Thymus (tissue), 11 donors: Measurements from ENCODE around the gene IL11. TPM values are rescaled to one million over a fixed set of nuclear protein-coding genes. Genes with fewer than 3 reads are reported as not detected.

Source experiments
- DNase-seq, 9 donors: peaks; one replicate each; pipeline ENCODE4 v3.0.0-alpha.2; 2013; ENCODE audit warnings: low spot score in 9 of 9, low read depth in 6 of 9, missing footprints in 1 of 9
- H3K27ac ChIP-seq, 2 donors: one replicate each; pipeline ENCODE4 v1.5.1; 2013; ENCODE audit warnings: control low read depth in 1 of 2, low read depth in 1 of 2, low read length in 1 of 2, mild to moderate bottlenecking in 1 of 2, moderate library complexity in 1 of 2
- H3K27me3 ChIP-seq, 2 donors: one replicate each; pipeline ENCODE4 v1.5.1; 2013; ENCODE audit warnings: low read length in 1 of 2; ENCODE audit not compliant: control insufficient read depth in 2 of 2, insufficient read depth in 1 of 2
- H3K36me3 ChIP-seq, 2 donors: one replicate each; pipeline ENCODE4 v1.5.1; 2013; ENCODE audit warnings: low read length in 1 of 2, mild to moderate bottlenecking in 1 of 2, moderate library complexity in 1 of 2; ENCODE audit not compliant: control insufficient read depth in 2 of 2, insufficient read depth in 2 of 2
- H3K4me1 ChIP-seq, 2 donors: one replicate each; pipeline ENCODE4 v1.5.1; 2013; ENCODE audit warnings: low read length in 2 of 2; ENCODE audit not compliant: control insufficient read depth in 2 of 2, insufficient read depth in 2 of 2
- H3K4me3 ChIP-seq, 2 donors: one replicate each; pipeline ENCODE4 v1.5.1; 2013; ENCODE audit warnings: low read length in 2 of 2, control low read depth in 1 of 2, mild to moderate bottlenecking in 1 of 2
- H3K9me3 ChIP-seq, 2 donors: one replicate each; pipeline ENCODE4 v1.5.1; 2013; ENCODE audit warnings: low read length in 1 of 2, mild to moderate bottlenecking in 1 of 2; ENCODE audit not compliant: control insufficient read depth in 2 of 2, insufficient read depth in 1 of 2
- WGBS: extraction: QIAGEN DNeasy Blood & Tissue Kit; methylation state at CpG from one replicate; pipeline ENCODE4 v1.1.7; 2013; 5-methylcytosine and 5-hydroxymethylcytosine counted together
- polyA plus RNA-seq: library from polyadenylated mRNA; stranded (reverse); fragments of 200-250 nt; gene quantifications from one replicate; pipeline ENCODE4 v1.2.3, GENCODE V29; 2013
- total RNA-seq: library from RNA; stranded (reverse); fragments of 120-200 nt; gene quantifications from one replicate; pipeline ENCODE4 v1.2.4, GENCODE V29; 2013
- donor health status: healthy.

The IL11 gene
- total and polyA plus RNA-seq, 2 donors = 0.38 to 1.5 TPM

DNA sequence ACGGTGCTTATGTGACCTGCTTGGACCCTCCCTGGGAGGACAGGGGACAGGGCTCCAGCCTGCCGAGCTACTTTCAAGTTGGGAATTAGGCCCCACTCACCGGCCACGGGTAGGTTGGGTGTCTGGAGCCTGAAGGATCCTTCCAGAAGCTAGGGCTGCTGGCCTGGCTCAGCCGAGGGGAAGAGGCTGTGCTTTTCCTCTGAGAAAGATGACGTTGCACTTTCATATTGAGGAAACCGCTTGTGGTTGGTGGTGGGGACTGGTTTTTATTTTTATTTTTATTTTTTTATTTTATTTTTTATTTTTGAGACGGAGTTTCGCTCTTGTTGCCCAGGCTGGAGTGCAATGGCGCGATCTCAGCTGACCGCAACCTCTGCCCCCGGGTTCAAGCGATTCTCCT is 45.1 kb downstream of the IL11 start, which contains the start of gene TMEM150B:
Gene TMEM150B, minus strand, starts transcription at position 170 of the 400 bp plus-strand sequence. CDS start 4,305 bp downstream, outside the sequence.
- H3K4me3 ChIP-seq = no peak within 1 kb of the TSS
- no peaks in the 10 kb centered on the region for H3K27me3 ChIP-seq
- no peaks in the 10 kb centered on the region for H3K9me3 ChIP-seq
- peaks cover 0 to 19% of the 10 kb centered on the region in 2 donors for H3K4me1 ChIP-seq
- WGBS = 55% methylated on average over 14 of the region's 14 CpGs
- no peaks in the 10 kb centered on the region for H3K36me3 ChIP-seq
- H3K27ac ChIP-seq = peak within 1 kb of the TSS; percentile 5 to 17
- no peak for DNase-seq

DNA sequence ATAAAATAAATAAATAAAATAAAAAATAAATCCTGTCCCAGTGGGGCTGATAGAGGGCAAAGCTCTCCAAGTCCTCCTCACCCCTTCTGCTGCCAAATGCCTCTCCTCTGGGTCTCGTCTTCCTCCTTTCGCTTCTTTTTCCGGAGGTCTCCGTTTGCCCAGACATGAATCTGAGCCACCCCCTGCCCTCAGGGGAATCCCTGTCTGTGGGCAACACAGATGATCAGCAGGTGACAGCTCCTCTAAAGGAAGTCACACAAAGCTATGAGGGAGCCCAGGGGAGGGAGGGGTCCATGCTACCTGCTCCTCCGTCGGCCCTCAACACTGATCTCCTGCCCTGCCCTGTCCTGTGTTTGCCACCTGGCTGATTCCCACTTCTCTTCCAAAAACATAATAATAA is 45.6 kb downstream of the IL11 start:
- Histone ChIP-seq H3K27me3 (no peaks in the 10 kb centered on the region), H3K9me3 (no peaks in the 10 kb centered on the region), H3K27ac (peak overlapping the region; percentile 5 to 17), H3K36me3 (no peaks in the 10 kb centered on the region), H3K4me1 (peaks cover 0 to 19% of the 10 kb centered on the region in 2 donors), H3K4me3 (no peak overlapping the region)
- WGBS = 96% methylated on average over 6 of the region's 6 CpGs
- DNase-seq = no peak

DNA sequence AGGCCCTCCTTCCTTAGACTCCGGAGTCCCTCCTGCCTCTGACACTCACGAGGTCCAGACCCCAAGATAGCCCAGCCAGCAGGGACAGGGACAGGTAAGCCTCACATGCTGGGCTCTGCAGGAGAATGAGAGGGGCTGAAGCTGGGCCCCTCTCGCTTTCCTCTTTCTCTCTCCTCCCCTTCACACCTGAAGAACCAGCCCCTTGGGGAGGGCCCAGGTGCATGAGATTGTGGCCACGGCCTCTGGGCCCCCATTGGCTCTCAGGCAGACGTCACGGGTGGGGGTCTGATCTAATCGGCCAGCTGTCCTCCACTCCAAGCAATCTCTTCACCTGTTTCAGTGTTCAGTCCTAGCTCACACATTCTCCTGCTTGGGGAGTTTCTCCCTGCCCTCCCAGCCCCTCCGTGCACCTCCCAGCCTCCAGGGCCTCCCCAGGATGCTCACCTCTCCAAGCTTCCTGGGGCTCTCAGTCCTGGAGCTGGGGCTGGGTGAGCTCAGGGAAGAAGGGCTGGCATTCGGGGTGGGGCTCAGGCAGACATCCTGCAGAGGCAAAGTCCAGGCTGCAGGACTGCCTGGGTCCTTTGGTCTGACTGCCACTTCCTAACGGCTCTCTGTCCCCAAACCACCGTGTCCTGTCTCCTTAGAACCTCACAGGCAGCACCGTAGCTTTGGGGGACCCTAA is 47.9 kb downstream of the IL11 start:
- Histone ChIP-seq H3K9me3 (no peaks in the 10 kb centered on the region), H3K27ac (no peak overlapping the region), H3K36me3 (no peaks in the 10 kb centered on the region), H3K4me1 (peaks cover 0 to 19% of the 10 kb centered on the region in 2 donors), H3K4me3 (no peak overlapping the region), H3K27me3 (no peaks in the 10 kb centered on the region)
- WGBS = 60% methylated on average over 12 of the region's 12 CpGs
- DNase-seq = no peak

DNA sequence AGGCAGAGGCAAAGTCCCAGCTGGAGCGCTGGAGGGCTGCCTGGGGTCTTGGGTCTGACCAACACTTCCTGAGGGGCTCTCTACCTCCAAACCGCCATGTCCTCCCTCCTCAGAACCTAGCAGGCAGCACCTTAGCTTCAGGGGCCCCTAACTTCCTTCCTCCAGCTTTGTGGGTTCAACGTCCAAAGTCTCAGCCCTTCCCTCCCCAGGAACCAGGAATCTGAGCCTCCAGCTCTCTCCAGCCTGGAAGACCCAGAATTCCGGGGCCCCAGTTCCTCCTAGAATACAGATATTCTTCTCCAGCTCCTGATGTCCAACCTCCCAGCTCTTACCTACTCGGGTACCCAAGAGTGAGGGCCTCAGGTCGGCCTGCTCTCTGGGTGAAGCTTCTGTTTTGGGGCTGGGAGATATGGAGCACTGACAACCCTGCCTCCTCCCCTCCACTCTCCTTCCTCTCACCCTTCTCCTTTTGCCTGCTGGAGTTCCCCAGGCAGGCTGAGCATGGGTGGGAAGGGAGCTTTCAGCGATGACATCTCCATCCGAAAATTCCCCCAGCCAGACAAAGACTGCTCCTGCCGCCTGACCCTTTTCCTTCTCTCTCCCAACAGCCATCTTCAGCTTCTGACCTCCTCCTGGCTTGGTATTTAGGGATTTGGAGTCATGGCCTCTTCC is 48.7 kb downstream of the IL11 start:
- no peaks in the 10 kb centered on the region for H3K9me3 ChIP-seq
- peaks cover 0 to 19% of the 10 kb centered on the region in 2 donors for H3K4me1 ChIP-seq
- DNase-seq = no peak
- H3K27me3 ChIP-seq = no peaks in the 10 kb centered on the region
- H3K4me3 ChIP-seq = no peak overlapping the region
- no peak overlapping the region for H3K27ac ChIP-seq
- no peaks in the 10 kb centered on the region for H3K36me3 ChIP-seq
- WGBS = 42% methylated on average over 9 of the region's 9 CpGs

DNA sequence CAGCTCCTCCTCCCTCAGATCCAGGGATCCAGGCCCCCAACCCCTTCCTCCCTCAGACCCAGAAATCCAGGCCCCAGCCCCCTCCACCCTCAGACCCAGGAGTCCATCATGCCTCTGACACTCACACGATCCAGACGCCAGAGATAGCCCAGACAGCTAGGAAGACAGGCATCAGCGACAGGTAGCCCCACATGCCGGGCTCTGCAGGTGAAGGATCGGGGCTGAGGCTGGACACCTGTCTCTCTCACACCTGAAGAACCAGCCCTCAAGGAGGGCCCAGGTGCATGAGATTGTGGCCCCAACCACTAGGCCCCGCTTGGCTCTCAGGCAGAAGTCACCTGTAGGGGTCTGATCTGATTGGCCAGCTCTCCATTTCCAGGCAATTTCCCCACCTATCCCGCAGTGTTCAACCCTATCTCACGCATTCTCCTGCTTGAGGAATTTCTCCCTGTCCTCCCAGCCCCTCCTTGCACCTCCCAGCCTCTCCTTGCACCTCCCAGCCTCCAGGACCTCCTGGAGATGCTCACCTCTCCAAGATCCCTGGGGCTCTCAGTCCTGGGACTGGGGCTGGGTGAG is 49.3 kb downstream of the IL11 start:
- Histone ChIP-seq H3K4me3 (no peak overlapping the region), H3K4me1 (peaks cover 0 to 19% of the 10 kb centered on the region in 2 donors), H3K27ac (no peak overlapping the region), H3K36me3 (no peaks in the 10 kb centered on the region), H3K9me3 (no peaks in the 10 kb centered on the region), H3K27me3 (no peaks in the 10 kb centered on the region)
- 91% methylated on average over 8 of the region's 8 CpGs for WGBS
- DNase-seq = no peak

DNA sequence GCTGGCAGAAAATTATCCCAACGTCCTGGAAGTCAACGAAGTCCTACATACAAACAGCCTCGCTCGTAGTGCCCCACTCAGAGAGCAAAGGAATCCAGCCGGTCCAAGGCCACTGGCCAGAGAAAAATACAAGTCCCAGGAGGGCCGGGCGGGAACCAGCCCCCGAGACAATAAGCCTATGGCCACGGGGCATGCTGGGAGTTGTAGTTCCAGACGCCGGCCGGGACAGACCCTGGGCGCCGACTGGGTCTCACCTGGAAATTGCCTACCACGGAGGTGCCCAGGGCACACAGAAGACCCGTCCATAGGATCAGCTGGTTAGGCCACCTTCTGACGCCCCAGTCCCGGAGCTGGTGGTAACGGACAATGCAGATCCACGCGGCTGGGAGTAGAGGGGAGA is 50.5 kb downstream of the IL11 start:
- Histone ChIP-seq H3K4me3 (no peak overlapping the region), H3K9me3 (no peaks in the 10 kb centered on the region), H3K4me1 (peaks cover 0 to 16% of the 10 kb centered on the region in 2 donors), H3K27me3 (no peaks in the 10 kb centered on the region), H3K27ac (no peak overlapping the region), H3K36me3 (no peaks in the 10 kb centered on the region)
- DNase-seq = peak in 2 of 9 donors; percentile 31 to 36
- 93% methylated on average over 21 of the region's 21 CpGs for WGBS

DNA sequence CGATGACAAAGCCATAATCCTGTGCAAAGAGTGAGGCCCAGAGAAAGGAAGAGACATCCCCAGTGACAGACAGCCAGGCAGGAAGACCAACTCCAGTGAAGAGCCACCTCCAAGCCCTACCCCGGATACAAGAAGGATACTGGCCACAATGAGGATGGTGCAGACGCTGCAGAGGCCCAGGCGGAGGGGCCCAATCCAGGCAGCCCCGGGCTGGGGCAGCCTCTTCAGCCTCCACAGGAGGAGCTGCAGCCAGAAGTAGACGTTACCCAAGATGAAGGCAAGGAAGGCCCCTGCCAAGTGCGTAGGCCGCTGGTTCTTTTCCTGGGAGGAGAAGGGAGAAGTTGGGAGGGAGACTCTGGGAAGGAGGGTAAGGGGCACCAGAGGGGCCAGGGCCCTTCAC is 53.6 kb downstream of the IL11 start:
- Histone ChIP-seq H3K4me1 (peaks cover 0 to 7% of the 10 kb centered on the region in 2 donors), H3K27me3 (no peaks in the 10 kb centered on the region), H3K27ac (no peak overlapping the region), H3K36me3 (no peaks in the 10 kb centered on the region), H3K4me3 (no peak overlapping the region), H3K9me3 (no peaks in the 10 kb centered on the region)
- no peak for DNase-seq
- 95% methylated on average over 8 of the region's 8 CpGs for WGBS

DNA sequence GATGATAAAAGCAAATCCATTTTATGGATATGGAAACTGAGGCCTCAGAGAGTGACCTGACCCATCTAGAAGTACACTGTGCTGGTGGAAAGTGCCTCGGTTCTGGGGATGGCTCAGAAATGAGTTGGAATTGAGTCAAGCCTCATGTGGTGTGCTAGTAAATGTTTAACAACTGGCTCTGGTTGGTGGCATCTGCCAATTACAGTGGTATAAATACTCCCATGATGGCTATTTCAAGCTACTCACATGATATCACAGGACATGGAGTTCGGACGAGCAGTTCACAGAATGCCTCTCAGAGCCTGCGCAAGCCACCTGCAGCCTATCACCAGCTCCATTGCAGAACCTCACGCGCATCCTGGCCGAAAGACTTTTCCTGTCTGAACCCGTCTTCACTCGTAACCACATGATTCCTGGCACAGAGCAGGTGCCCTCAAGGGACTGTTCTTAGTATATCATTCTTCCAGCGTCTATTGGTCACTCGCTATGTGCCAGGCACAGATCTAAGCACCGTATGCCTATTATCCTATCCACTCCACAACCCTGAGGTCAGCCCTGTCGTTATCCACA is 54.2 kb downstream of the IL11 start:
- no peak for DNase-seq
- H3K4me1 ChIP-seq = peaks cover 0 to 1% of the 10 kb centered on the region in 2 donors
- whole genome bisulfite sequencing = 91% methylated on average over 13 of the region's 13 CpGs
- no peak overlapping the region for H3K4me3 ChIP-seq
- no peaks in the 10 kb centered on the region for H3K27me3 ChIP-seq
- no peak overlapping the region for H3K27ac ChIP-seq
- no peaks in the 10 kb centered on the region for H3K9me3 ChIP-seq
- no peaks in the 10 kb centered on the region for H3K36me3 ChIP-seq

DNA sequence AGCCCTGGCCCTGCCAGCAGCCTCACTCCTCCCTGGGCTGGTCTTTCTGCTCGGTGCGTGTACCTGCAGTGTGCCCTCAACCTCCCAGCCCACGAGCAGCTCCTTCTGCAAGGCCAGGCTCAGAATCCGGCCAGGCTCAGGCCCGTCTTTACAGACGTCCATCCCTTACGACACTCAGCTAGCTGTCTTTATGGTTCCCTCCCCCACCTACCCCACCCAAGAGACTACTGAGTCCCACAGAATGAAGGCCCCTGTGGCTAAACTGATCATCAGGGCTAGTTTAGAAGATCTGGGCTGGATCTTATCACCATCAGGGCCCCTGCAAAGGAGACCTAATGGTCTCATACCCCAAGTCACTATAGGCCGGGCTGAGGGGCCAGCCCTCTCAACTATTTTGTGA is 55.9 kb downstream of the IL11 start:
- Histone ChIP-seq H3K27me3 (no peaks in the 10 kb centered on the region), H3K9me3 (no peaks in the 10 kb centered on the region), H3K4me3 (no peak overlapping the region), H3K4me1 (no peaks in the 10 kb centered on the region), H3K36me3 (no peaks in the 10 kb centered on the region), H3K27ac (no peak overlapping the region)
- DNase-seq = no peak
- WGBS = 96% methylated on average over 8 of the region's 8 CpGs
